H1 (cell line): ENCODE data around the gene IGF2R. TPM values are rescaled to one million over a fixed set of nuclear protein-coding genes. Genes with fewer than 3 reads are reported as not detected.

ENCODE experiments used
- CTCF ChIP-seq, 3 experiments: IDR thresholded peaks; 1 replicate in 2 of 3; 2 replicates in 1 of 3; pipeline versions ENCODE4 v1.5.1 to v1.6.1; 2011; ENCODE audit warnings: low read length in 3 of 3, mild to moderate bottlenecking in 3 of 3, inconsistent platforms in 2 of 3, low read depth in 1 of 3, moderate library complexity in 1 of 3; ENCODE audit not compliant: insufficient read depth in 1 of 3; ENCODE audit errors: control extremely low read depth in 1 of 3
- polyA plus RNA-seq, 7 experiments: library from polyadenylated mRNA; depleted of rRNA in 3 of 7; stranded (reverse) in 5 of 7; unstranded in 2 of 7; fragments of >200 nt in 5 of 7; fragments of 200-250 nt in 2 of 7; gene quantifications; 1 replicate in 5 of 7; 2 replicates in 1 of 7; 4 replicates in 1 of 7; pipeline versions ENCODE4 v1.2.1 to v1.2.3, GENCODE V29; 2011 to 2013; ENCODE audit warnings: missing spikeins in 2 of 7, mixed read lengths in 2 of 7
- total RNA-seq: library from RNA; stranded (reverse); fragmentation: NEBNext Ultra II Directional; extraction: Animal tissue kit (Norgen Biotek cat#: 25700); gene quantifications from 2 replicates; pipeline ENCODE4 v1.2.1, GENCODE V29; 2021

Gene IGF2R
- total and polyA plus RNA-seq, 2 of the 8 experiments (the other 6 are each of a cell fraction or from before 2014, with no cell fraction given) = 20.6 to 74.1 TPM

- peak in 1 of 3 experiments; percentile 8; a peak in 1 of 4 replicates for TF ChIP-seq CTCF (IDR thresholded peaks at IDR 0.05; ENCODE audit: control extremely low read depth in 1 of 3, insufficient read depth in 1 of 3, low read depth in 1 of 3, low read length in 3 of 3)
Measured at GRCh38 chr6:159969204-159969912, 476 bp downstream of the IGF2R start (continued).
